Stimulated activated CD8-positive, alpha-beta memory T cell treated with anti-CD3 and anti-CD28 coated beads, Interleukin-7, amount 100 ng/mL, for 48 hours (primary cell): ENCODE measurements around the gene ZDHHC14.
"Not testable (repeated sequence)": the region's sequence is repeated elsewhere in the genome, so short reads cannot be mapped to it uniquely, and the experiment has no call there.

Source experiments
- DNase-seq, 2 donors: peaks; one replicate each; pipeline ENCODE4 v3.0.0-alpha.2; 2020; ENCODE audit warnings: low read depth in 1 of 2; ENCODE audit errors: extremely low read depth in 1 of 2

Gene ZDHHC14

DNA sequence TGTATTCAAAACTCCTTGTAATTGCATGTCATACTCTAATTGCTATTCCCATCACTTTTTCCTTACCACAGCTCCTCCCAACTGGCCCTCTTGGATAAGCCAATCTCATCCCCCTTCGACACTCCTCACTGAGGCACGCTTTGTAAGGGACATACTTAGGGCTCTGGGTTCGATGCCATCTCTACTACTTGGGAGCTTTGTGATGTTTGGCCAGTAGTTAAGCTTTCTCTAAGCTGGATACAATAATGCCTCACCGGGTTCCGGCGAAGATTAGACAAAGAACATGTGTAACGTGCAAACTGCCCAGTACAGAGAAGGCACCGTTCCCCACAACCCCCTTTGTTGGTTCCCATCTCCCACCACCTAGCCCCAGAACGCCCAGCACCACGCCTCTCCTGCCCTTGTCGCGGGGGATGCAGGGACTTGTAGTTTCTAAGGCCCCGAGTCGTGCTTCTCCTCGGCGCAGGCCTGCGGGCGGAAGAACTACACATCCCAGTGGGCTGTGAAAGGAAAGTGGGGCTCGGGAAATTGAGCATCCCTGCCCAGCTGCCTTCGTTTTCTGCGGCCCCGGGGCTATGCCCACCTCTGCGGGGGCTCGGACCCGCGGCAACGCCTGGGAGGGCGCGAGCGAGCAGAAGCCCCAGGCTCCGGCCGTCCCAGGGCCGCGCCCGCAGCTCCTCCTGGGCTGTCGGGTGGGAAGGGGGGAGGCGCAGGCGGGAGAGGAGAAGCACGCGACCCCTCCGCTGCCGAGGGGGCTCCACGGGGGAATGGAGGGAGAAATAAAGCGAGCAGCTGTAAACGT is 1.1 kb upstream of the ZDHHC14 start:
- DNase-seq = peak; percentile 76 to 89

DNA sequence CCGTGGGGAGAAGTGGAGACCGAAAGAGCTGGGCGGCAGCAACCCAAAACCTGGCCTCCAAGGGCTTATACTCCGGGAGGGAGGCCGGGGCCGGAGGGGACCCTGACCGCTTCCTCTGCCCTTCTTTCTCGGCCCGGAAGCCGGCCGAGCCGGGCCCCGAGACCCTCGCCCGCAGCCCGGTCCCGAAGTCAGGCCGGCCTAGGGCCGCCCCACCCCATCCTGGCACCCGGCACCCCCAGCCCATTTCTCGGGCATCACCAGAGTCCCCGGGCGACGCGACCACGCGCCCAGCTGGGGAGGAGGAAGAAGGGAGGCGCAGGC is 572 bp upstream of the ZDHHC14 start:
- no peak for DNase-seq

DNA sequence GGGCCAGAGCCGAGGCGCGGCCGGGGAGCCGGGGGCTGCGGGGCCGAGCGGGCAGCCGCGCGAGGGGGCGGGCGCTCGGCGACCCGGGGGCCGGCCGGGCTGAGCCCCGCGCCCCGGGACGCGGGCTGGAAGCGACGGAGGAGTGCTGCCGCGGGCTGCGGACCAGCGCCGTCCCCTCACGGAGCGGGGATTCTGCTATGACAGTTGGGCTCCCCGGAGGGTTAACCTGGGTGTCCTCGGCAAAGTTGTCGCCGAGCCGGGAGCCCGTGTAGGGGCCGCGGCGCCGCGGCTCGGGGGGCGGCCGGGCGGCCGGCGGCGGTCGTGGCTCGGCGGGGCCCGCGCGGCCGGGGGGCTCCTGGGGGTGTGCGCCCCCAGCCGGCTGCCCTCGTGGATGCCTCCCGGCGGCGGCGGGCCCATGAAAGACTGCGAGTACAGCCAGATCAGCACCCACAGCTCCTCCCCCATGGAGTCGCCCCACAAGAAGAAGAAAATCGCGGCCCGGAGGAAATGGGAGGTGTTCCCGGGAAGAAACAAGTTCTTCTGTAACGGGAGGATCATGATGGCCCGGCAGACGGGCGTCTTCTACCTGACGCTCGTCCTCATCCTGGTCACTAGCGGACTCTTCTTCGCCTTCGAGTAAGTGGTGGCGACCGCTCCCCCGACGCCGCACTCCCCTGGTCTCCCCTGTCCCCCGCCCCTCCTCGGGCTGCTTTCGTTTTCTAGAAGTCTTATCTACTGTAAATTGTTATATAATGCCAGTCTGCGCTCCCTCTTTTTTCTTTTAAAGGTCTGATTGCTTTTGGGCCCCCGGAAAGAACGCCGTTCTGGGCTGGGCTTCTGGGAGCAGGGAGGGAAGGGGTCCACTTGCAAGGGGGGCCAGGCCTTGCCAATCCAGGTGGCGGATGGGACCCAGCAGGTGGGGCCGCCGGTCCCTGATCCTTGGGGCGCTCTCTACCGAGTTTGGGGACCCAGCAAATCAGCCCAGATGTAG is 936 bp downstream of the ZDHHC14 start:
- peak; percentile 31 to 32 for DNase-seq

DNA sequence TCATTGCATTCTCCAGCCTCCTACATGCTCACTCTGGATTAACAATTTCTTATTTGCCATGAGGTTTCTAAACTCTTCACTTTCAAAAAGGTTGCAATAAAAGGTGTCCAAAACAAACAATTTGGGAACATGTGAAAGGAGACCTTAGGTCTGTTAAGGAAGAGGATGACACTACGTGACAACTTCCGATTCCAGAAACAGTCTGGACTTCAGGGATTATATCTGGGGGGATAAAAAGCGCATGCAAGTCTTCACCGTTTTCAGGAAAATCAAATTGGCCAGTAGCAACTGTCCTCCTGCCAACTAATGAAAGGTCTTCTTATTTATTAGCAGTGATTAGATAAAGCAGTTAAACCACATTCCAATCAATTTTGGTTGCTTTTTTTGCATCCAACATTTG is 1.8 kb downstream of the ZDHHC14 start:
- no peak for DNase-seq

DNA sequence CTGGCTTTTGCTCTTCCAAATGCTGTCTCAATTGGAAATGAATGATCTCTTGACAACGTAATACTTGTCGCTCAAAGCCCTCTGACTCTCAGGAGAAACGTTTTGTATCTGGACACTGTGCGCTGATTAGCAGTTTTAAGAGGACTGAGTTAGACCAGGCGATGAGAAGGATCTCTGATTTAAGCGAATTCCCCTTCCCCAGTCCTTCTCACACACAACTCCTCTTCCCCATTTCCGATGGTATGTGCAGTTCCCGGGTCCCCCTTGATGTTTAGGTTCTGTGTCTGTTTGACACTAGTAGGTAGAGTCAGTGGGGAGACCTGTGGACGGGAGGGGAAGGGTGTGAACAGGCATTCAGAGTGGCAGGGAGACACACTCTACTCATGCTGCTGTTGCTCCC is 2.5 kb downstream of the ZDHHC14 start:
- no peak for DNase-seq

DNA sequence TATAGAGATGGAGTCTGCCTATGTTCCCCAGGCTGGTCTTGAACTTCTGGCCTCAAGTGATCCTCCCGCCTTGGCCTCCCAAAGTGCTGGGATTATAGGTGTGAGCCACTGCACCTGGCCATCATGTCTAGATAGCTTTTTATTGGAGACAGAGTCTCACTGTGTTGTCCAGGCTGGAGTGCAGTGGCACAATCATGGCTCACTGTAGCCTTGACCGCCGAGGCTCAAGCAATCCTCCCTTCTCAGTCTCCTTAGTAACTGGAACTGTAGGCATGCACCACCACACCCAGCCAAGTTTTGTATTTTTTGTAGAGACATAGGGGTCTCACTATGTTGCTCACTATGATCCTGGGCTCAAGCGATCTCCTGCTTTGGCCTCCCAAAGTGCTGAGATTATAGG is 4.0 kb downstream of the ZDHHC14 start:
- not testable (repeated sequence) for DNase-seq

DNA sequence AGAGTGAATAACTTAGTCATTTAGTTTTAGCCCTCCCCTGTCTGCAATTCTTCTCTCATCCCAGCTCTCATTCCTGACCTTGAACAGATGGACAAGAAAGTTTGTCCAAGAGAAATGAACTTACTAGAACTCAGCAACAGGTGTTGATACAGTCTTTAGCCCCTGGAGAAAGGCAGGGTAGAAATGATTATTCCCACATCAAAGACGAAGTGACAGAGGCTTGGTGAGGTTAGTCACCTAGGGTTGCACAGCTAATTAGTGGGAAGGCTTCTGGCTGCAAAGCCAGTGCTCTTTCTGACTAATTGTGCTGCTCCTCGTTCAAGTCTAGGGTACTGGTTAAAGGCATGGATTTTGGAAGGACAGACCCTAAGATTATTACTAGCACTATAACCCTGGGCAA is 4.5 kb downstream of the ZDHHC14 start:
- peak in 1 of 2 donors; percentile 20 for DNase-seq

DNA sequence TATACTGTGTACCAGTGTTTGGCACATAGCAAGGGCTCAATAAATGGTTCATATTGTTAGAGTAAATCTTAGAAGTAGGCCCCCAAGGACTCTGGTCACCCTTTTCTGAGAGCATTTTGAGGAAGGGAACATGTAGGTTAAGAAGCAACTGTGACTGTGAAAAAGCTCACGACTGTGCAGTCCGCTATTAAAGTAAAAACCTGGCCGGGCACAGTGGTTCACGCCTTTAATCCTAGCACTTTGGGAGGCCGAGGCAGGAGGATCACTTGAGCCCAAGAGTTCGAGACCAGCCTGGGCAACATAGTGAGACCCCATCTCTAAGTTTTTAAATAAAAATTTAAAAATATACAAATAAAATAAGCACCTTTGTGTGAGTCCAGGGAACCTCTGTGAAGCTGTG is 5.0 kb downstream of the ZDHHC14 start:
- DNase-seq = no peak

DNA sequence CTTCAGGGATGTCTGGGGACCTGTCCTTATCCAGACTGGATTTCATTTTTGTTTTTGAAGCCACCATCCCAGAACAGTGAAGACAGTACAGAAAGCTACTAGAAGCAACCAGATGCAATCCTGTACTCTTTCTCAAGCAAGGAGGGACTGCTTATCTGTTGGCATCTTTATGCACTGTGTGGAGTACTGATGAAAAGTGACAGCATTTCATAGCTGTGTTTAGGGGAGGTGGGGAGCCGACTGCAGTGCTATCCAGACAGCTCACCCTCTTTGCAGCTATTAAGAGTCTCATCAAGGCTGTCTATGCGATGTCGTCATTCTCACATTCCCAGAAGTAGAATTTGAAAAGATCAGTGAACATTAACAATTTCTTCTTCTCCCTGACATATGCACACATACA is 5.5 kb downstream of the ZDHHC14 start:
- no peak for DNase-seq

DNA sequence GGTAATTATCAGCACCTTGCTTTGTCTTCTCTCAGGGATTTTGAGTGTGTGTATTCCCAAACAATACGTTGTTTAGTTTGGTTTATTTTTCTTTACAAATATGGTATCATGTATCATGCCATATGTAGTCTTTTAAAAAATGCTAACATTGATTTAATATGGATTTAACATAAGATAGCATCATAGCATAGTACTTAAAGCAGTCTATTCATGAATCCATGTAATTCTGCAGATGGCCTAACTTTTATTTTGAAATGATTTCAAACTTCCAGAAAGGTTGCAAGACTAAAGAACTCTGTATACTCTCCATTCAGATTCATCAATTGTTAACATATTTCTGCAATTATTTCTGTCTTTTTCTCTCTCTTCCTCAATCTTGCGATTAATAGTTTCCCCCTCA is 7.9 kb downstream of the ZDHHC14 start:
- DNase-seq = no peak

DNA sequence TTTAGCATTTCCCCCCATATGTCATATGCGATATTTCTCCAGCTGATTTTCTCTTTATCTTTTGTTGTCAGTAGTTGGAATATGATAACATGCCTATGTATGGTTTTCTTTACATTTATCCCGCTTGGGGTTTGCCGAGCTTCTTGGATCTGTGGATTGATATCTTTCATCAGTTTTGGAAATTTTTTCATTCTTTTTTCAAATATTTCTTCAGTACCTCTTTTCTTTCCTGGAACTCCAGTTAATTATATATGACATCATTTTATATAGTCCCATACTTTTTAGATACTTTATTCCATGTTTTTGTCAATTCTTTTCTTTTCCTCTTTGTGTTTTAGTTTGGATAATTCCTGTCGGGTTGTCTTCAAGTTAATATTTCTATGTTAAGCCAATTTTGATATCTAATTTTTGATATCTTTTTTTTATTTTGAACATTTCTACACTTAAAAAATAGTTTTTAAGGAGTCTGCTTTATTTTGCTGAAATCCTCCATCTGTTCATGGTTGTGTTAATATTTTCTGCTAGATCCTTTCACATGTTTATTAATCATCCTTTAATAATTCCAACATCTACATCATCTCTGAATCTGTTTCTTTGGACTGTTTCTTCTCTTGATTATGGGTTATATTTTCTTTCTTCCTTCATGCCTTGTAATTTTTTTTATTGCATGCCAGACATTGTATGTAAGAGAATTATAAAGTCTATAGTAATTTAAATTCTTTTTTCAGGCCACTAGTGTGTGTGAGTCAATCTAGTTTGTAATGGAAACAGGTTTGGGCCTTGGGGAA is 9.5 kb downstream of the ZDHHC14 start:
- no peak for DNase-seq

DNA sequence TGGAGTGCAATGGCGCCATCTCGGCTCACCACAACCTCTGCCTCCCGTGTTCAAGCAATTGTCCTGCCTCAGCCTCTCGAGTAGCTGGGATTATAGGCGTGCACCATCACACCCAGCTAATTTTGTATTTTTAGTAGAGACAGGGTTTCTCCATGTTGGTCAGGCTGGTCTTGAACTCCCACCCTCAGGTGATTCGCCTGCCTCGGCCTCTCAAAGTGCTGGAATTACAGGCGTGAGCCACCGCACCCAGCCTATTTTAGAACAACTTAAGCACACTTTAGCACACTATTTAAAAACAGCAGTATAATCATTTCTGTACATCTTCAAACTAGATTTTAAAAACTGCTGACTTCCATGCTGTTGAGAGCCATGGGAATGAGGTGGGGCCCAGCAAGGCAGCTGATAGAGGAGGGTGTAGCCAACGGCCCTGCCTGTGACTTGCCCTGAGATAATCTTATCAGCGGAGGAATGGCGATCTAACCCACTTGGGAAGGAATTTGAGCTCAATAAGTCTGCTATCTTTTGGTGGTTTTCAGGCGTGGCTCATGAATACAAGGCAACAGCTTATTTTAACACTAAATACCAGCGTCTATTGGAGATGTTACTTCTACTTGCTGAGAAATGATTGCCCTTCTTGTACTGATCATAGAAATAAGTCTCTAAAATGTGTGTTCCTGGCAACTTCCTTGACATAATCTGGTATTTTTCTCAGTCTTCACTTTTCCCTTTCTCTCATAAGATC is 12.1 kb downstream of the ZDHHC14 start:
- DNase-seq = no peak

DNA sequence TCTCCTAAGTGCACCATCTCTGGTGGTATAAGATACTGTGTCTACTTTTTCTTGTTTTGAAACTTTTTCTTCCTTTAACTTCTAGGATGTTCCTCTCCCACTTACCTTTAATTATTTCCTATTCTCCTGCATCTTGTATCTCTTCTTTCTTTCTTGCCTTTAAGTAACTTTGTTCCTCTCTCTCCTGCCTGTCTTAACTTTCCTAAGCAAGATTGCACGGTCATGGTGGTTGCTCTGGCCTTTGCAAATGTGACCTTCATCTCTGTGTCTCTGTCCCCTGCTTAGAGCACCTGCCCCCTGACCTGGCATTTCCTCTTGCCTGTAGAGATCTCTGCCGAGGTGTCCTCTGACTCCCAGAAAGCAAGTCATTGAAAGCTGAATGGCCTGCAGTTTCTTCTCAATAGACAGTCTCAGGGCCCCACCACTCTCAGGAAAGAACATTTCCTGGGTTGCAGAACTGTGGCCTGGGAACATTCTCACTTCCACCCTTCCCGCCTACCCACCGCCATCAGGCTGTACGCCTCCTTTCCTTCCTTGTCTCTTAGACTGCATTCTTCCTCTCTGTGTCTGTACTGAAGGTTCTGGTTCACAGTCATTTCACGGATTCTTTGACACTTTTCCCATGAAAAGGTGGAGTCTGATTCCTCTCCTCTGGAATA is 12.8 kb downstream of the ZDHHC14 start:
- no peak for DNase-seq

DNA sequence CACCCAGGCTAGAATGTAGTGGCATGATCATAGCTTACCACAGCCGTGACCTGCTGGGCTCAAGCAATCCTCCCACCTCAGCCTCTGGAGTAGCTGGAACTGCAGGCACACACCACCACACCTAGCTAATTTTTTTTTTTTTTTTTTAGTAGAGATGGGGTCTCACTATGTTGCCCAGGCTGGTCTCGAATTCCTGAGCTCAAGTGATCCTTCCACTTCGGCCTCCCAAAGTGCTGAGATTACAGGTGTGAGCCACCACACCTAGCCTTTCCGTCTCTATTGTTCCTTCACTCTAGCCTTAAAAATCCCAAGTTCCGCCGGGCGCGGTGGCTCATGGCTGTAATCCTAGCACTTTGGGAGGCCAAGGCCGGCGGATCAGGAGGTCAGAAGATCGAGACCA is 14.2 kb downstream of the ZDHHC14 start:
- DNase-seq = not testable (repeated sequence)

DNA sequence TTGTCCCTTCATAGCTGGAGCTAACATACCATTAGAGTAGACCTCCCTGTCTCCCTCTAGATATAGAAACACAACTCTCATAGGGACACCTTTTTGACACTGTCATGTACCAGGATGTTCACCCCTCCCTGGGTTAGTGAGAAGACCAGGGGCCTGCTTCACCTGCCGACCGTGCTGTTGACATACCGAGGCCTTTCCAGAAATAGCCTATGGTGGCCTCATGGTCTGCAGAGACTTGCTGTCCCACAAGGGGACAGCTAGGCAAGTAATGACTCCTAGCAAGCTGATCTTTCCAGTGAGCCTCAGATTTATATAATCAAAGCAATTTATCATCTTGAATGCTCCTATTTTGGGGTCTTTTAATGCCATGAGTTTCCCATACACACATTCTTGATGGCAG is 15.0 kb downstream of the ZDHHC14 start:
- DNase-seq = no peak

DNA sequence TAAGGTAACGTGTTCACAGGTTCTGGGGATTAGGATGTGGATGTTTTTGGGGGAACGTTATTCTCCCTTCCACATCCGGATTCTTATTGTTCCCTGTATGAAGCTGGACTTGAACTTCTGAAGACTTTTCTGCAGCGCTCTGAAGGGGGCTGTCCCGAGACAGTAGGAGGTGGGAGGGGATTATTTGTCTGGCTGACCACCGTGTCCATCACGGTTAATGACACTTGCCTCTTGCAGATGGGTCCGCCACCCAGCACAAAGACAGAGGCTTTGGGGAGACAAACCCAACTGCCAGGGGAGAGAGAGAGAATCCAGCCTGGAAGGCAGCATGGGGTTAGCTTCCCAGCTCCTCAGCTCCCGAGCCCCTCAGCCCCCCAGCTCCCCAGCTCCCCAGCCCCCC is 16.7 kb downstream of the ZDHHC14 start:
- no peak for DNase-seq

DNA sequence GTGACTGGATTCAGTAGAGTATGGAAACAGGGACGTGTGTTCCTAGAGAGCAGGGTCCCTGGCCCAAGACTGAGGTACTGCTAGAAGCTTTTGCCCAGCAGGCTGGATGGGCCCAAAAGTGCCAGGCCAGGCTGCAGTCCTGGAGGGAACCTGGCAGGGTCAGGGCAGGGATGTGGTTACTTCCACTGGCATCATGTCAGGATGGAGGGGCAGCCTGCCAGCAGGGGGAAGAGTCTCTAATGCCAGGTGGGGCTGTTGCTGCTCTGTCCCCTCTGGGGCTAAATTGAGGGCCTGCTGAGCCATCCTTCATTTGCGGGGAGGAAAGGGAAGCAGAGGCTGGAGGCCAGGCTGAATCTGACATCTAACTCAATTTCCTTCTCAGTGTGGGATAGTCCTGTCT is 17.2 kb downstream of the ZDHHC14 start:
- no peak for DNase-seq

DNA sequence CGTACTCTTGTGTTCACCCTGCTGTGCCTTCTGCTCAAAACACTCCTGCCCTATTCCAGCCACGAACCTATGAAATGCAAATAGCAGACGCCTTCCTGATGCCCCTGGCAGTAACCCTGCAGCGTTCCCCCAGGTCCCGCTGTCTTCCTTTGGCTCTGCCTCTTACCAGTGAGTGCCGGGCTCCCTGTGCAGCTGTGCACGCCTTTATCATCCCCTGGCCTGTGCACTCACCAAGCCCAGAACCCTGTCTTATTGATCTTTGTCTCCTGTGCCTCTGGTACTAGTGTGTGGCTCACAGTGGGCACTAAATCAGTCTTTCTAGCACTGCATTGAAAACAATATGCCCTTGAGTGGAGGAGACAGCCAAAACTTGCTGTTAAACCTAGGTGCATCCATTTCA is 19.7 kb downstream of the ZDHHC14 start:
- DNase-seq = no peak

DNA sequence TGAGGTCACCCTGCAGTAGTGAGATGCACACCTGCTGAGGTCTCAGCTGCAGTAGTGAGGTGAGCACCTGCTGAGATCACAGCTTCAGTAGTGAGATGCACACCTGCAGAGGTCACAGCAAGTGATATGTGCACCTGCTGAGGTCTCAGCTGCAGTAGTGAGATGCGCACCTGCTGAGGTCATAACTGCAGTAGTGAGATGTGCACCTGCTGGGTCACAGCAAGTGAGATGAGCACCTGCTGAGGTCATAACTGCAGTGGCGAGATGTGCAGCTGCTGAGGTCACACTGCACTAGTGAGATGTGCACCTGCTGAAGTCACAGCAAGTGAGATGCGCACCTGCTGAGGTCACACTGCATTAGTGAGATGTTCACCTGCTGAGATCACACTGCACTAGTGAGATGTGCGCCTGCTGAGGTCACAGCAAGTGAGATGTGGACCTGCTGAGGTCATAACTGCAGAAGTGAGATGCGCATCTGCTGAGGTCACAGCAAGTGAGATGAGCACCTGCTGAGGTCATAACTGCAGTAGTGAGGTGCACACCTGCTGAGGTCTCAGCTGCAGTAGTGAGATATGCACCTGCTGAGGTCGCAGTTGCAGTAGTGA is 20.8 kb downstream of the ZDHHC14 start:
- no peak for DNase-seq
